K562 (cell line): ENCODE measurements around the gene SUMO3. TPM values are rescaled to one million over a fixed set of nuclear protein-coding genes. Genes with fewer than 3 reads are reported as not detected.
A peak's percentile ranks its signal among the peaks of the same experiment; 100 is the strongest.

Source experiments
- CEBPB ChIP-seq: fragments of 450-650 bp; IDR thresholded peaks from 2 replicates; pipeline ENCODE4 v1.6.1; 2016; ENCODE audit warnings: missing genetic modification characterization, missing compliant biosample characterization
- DDX20 ChIP-seq: fragments of 450-650 bp; IDR thresholded peaks from 2 replicates; pipeline ENCODE4 v1.6.1; 2016; ENCODE audit warnings: missing genetic modification characterization, low read depth, mild to moderate bottlenecking, missing compliant biosample characterization, moderate library complexity
- ELF2 ChIP-seq: fragments of 250-450 bp; sonication (Bioruptor Pico); IDR thresholded peaks from 2 replicates; pipeline ENCODE4 v1.5.0; 2021; ENCODE audit warnings: mild to moderate bottlenecking
- ELF4 ChIP-seq: fragments of 450-650 bp; formaldehyde crosslinking; IDR thresholded peaks from 2 replicates; pipeline ENCODE4 v1.4.0; 2022; ENCODE audit warnings: missing genetic modification characterization
- EP400 ChIP-seq: fragments of 450-650 bp; IDR thresholded peaks from 2 replicates; pipeline ENCODE4 v1.6.1; 2017; ENCODE audit warnings: antibody characterized with exemption, mild to moderate bottlenecking, moderate library complexity
- GABPB1 ChIP-seq: sonication (generic); formaldehyde crosslinking; IDR thresholded peaks from 2 replicates; pipeline ENCODE4 v1.8.0; 2022; ENCODE audit warnings: mild to moderate bottlenecking, missing genetic modification reagents
- GABPB2 ChIP-seq: fragments of 250-450 bp; sonication (Bioruptor Pico); conservative IDR thresholded peaks from 2 replicates; pipeline ENCODE4 v1.5.1; 2021; ENCODE audit warnings: mild to moderate bottlenecking
- GTF2A2 ChIP-seq: IDR thresholded peaks from 2 replicates; pipeline ENCODE4 v1.6.1; 2016; ENCODE audit warnings: mild to moderate bottlenecking, missing genetic modification characterization, missing compliant biosample characterization
- HDAC1 ChIP-seq, 2 experiments: fragments of 450-650 bp; IDR thresholded peaks; 2 replicates each; pipeline ENCODE4 v1.6.1; 2016 to 2017; ENCODE audit warnings: inconsistent platforms in 1 of 2, mild to moderate bottlenecking in 1 of 2, moderate library complexity in 1 of 2
- NFE2L1 ChIP-seq: fragments of 450-650 bp; IDR thresholded peaks from 2 replicates; pipeline ENCODE4 v1.6.1; 2016; ENCODE audit warnings: missing genetic modification characterization, low read depth, mild to moderate bottlenecking, missing compliant biosample characterization, moderate library complexity, borderline replicate concordance
- PRDM10 ChIP-seq: fragments of 450-650 bp; IDR thresholded peaks from 2 replicates; pipeline ENCODE4 v1.6.1; 2018; ENCODE audit not compliant: partially characterized antibody
- SIRT6 ChIP-seq: IDR thresholded peaks from one replicate; pipeline ENCODE4 v1.6.1; 2012; ENCODE audit warnings: low read depth, mild to moderate bottlenecking, control low read depth, inconsistent platforms, low read length, moderate library complexity
- SMARCB1 ChIP-seq: IDR thresholded peaks from 2 replicates; pipeline ENCODE4 v1.6.1; 2011; ENCODE audit warnings: improper control_type of control experiment, low read depth; ENCODE audit not compliant: insufficient read length
- SMC3 ChIP-seq: conservative IDR thresholded peaks from 2 replicates; pipeline ENCODE4 v1.6.1; 2011; ENCODE audit warnings: low read depth, low read length, improper control_type of control experiment; ENCODE audit not compliant: insufficient read depth
- TFAP4 ChIP-seq: sonication (generic); formaldehyde crosslinking; IDR thresholded peaks from 2 replicates; pipeline ENCODE4 v1.8.0; 2022; ENCODE audit warnings: missing genetic modification reagents, mild to moderate bottlenecking, moderate library complexity, borderline replicate concordance
- ZEB2 ChIP-seq: fragments of 450-650 bp; IDR thresholded peaks from 2 replicates; pipeline ENCODE4 v1.6.1; 2016
- ZKSCAN1 ChIP-seq: fragments of 150-350 bp; IDR thresholded peaks from 2 replicates; pipeline ENCODE4 v1.6.1; 2016; ENCODE audit warnings: low read depth, low read length
- ZNF23 ChIP-seq: fragments of 250-450 bp; sonication (Bioruptor Pico); IDR thresholded peaks from 2 replicates; pipeline ENCODE4 v1.4.0; 2020; ENCODE audit warnings: mild to moderate bottlenecking
- ZNF263 ChIP-seq: sonication (generic); formaldehyde crosslinking; IDR thresholded peaks from 2 replicates; pipeline ENCODE4 v1.8.0; 2022; ENCODE audit warnings: mild to moderate bottlenecking, missing genetic modification reagents, borderline replicate concordance
- ZNF384 ChIP-seq: IDR thresholded peaks from 2 replicates; pipeline ENCODE4 v1.6.1; 2012; ENCODE audit warnings: low read depth, low read length, improper control_type of control experiment
- ZNF408 ChIP-seq: fragments of 250-450 bp; sonication (Bioruptor Pico); IDR thresholded peaks from 2 replicates; pipeline ENCODE4 v1.4.0; 2020; ENCODE audit warnings: low read depth, mild to moderate bottlenecking, moderate library complexity
- polyA plus RNA-seq, 8 experiments: library from polyadenylated mRNA; depleted of rRNA in 4 of 8; stranded (reverse) in 5 of 8; unstranded in 3 of 8; fragments of >200 nt; fragmentation: Nextera tagmentation in 2 of 8; fragmentation: Illumina TruSeq in 1 of 8; extraction: Ambion mirVana in 2 of 8; extraction: Trizol in 1 of 8; gene quantifications; 2 replicates each; pipeline versions ENCODE4 v1.2.1 to v1.2.3, GENCODE V29; 2011 to 2014; ENCODE audit warnings: inconsistent platforms in 1 of 8, missing spikeins in 1 of 8
- total RNA-seq, 7 experiments: library from RNA; depleted of rRNA in 6 of 7; stranded (reverse); fragments of >200 nt in 6 of 7; fragmentation: Illumina TruSeq in 2 of 7; extraction: Trizol in 2 of 7; gene quantifications; 2 replicates each; pipeline versions ENCODE4 v1.2.1 to v1.2.3, GENCODE V29; 2011 to 2021; ENCODE audit warnings: low replicate concordance in 1 of 7
- TF ChIP-seq, protein P1 (sequence below): fragments of 250-450 bp; sonication (Bioruptor Pico); IDR thresholded peaks from 2 replicates; pipeline ENCODE4 v1.4.0; 2020; ENCODE audit warnings: mild to moderate bottlenecking, moderate library complexity, borderline replicate concordance

Gene SUMO3
- total and polyA plus RNA-seq, 9 of the 15 experiments (the other 6 are each of a cell fraction or from before 2014, with no cell fraction given), result 13.9 to 143 (median 113) TPM

DNA sequence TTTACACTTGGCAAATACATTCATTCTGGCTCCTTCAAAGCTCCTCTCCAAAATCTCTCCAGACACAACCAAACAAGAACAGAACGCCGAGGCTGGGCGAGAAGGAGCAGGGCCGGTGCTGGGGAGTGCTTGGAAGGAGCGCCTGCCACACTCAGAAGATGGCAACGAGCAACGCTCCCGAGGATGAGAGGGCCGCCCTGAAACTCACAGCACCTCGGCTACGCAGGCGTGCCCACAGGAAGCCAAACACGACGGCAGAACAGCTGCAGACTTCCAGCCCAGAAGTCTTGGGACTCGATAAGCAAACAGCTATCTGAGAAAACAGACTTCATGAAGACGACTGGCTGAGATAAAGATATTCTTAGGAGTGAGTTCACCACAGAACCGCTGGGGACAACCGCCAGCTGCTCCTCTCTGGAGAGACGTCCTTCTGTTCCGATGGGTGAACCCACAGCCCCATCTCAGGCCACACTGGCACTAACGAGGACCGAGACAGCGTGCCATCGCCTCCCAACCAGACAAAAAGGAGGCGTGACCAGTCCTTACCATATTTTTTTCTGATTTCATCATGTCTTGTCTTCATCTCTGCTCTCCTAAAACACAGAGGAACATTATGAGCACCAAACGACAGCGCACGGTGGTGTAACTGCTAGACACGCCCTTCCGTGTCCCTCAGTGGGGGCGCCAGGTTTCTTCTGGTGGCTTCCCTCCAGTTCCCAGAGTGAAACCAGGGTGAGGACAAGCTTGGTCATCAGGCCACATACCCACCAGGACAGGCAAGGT is 37.0 kb upstream of the SUMO3 start (continued):
- TF ChIP-seq GABPB1 (peak; percentile 77), SMC3 (0 out of 2 replicates have a peak, but pooled peaks have one; percentile 23), ZNF263 (CRISPR knock-in tag) (peak; percentile 13; the same call in 1 of the 2 replicates), ELF4 (CRISPR knock-in tag) (peak; percentile 64; the same call in 1 of the 2 replicates), NFE2L1 (tag) (no peak), ZNF23 (CRISPR knock-in tag) (no peak), HDAC1 (IDR thresholded peaks at IDR 0.05) (peak in 1 of 2 experiments; percentile 81; a peak in 2 of 4 replicates), CEBPB (tag) (peak; percentile 84), TFAP4 (CRISPR knock-in tag) (peak; percentile 99), ZKSCAN1 (peak; percentile 79; the same call in 1 of the 2 replicates), ZNF408 (CRISPR knock-in tag) (no peak), SMARCB1 (no peak), GTF2A2 (tag) (no peak), PRDM10 (peak; percentile 19), SIRT6 (no peak), ELF2 (CRISPR knock-in tag) (no peak), EP400 (peak; percentile 80), ZNF384 (peak; percentile 35), ZEB2 (peak; percentile 44; the same call in 1 of the 2 replicates), GABPB2 (CRISPR knock-in tag) (no peak), DDX20 (tag) (no peak)
- TF ChIP-seq, protein P1, sequence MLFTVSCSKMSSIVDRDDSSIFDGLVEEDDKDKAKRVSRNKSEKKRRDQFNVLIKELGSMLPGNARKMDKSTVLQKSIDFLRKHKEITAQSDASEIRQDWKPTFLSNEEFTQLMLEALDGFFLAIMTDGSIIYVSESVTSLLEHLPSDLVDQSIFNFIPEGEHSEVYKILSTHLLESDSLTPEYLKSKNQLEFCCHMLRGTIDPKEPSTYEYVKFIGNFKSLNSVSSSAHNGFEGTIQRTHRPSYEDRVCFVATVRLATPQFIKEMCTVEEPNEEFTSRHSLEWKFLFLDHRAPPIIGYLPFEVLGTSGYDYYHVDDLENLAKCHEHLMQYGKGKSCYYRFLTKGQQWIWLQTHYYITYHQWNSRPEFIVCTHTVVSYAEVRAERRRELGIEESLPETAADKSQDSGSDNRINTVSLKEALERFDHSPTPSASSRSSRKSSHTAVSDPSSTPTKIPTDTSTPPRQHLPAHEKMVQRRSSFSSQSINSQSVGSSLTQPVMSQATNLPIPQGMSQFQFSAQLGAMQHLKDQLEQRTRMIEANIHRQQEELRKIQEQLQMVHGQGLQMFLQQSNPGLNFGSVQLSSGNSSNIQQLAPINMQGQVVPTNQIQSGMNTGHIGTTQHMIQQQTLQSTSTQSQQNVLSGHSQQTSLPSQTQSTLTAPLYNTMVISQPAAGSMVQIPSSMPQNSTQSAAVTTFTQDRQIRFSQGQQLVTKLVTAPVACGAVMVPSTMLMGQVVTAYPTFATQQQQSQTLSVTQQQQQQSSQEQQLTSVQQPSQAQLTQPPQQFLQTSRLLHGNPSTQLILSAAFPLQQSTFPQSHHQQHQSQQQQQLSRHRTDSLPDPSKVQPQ (CRISPR knock-in tag), result 0 out of 2 replicates have a peak, but pooled peaks have one; percentile 59
